NCI-H2196 treated with DMSO at 0.1 percent for 48 hours (cell line): ENCODE data around the gene ADCY3.

Experiments
- DNase-seq: peaks from one replicate; lab custom pipeline; 2025; ENCODE audit not compliant: unreplicated experiment; lab: John Stamatoyannopoulos, UW

ADCY3 gene

DNA sequence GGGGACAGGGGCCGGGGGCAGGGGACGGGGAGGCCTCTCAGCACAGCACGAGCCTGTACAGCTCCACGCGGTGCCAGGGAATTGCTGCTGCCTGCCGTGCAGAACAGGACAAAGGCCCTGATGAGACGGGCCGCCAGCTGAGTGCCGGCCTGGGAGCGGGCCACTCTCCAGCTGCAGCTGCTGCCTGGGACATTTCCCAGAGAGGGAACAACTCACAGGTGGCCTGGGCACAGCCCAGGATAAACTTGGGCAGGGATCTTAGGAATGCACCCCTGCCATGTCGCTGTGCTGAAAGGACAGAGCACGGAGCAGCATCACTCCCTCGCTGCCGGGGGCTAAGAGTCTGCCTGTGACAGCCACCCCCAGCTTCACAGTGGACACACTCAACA is 88.0 kb downstream of the ADCY3 start:
- no peak for DNase-seq

DNA sequence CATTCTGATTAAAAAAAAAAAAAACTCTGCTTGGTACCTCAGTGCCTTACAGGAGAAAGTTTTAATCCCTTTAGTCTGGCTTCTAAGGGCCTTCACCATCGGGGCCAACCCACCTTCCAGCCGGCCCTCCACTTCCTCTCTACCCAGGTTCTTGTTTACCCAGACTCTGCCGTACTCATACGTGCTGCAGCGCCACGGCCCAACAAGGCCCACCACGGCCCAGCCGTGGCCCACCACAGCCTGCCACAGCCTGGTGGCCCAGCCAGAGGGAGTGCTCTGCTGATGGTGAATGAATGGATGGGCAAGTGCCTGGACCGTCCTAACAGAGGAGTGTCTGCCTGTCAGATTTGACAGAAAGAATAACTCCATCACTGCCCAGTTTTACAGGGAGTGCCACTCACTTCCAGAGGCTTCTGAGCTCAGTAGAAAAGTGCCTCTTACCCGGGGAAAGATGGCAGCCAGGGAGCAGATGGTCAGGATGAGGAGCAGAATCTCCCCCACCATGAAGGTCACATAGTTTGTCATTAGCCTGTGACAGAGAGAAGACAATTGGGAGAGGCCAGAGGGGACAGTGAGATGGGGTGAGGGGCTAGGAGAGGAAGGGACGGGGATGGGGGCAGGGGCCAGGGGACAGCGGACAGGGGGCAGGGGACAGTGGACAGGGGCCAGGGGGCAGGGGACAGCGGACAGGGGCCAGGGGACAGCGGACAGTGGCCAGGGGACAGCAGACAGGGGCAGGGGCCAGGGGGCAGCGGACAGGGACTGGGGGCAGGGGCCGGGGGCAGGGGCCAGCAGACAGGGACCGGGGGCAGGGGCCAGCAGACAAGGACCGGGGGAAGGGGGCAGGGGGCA is 88.6 kb downstream of the ADCY3 start:
- DNase-seq, result no peak

DNA sequence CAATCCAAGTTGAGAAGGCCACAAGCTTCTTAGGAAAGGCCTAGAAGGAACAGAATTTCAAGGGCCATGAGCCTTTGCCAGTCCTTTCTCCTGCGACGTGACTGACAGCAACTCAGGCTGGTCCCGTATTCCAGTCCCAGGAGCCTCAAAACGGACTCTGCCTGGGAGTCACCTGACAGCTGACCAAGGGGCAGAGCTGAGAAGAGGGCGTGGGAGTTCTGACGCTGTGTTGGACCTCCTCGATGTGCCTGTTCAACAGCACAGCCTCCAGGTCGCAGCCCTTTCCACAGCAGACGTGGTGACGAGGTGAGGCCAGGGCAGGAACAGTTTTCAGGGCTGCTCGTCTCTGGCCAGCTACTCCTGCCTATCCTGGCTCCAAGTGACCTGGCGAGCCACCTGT is 89.3 kb downstream of the ADCY3 start:
- no peak for DNase-seq

DNA sequence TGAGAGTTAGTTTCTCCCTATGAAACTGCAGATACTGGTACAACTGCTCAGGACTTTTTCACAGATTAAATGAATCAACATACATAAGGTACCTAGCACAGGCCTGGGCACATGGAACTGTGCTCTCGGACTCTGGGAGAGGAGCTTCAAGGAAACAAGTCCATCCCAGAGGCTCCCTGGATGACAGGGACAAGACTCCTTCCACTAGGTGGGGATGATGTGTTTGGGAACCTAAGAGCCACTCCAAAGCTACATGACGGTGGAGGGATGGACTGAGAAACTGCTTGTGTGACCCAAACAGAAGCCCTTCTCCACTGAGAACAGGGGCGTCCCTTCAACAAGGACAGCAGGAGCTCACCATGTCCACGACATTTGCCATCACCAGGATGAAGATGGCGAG is 89.7 kb downstream of the ADCY3 start:
- DNase-seq, result no peak

DNA sequence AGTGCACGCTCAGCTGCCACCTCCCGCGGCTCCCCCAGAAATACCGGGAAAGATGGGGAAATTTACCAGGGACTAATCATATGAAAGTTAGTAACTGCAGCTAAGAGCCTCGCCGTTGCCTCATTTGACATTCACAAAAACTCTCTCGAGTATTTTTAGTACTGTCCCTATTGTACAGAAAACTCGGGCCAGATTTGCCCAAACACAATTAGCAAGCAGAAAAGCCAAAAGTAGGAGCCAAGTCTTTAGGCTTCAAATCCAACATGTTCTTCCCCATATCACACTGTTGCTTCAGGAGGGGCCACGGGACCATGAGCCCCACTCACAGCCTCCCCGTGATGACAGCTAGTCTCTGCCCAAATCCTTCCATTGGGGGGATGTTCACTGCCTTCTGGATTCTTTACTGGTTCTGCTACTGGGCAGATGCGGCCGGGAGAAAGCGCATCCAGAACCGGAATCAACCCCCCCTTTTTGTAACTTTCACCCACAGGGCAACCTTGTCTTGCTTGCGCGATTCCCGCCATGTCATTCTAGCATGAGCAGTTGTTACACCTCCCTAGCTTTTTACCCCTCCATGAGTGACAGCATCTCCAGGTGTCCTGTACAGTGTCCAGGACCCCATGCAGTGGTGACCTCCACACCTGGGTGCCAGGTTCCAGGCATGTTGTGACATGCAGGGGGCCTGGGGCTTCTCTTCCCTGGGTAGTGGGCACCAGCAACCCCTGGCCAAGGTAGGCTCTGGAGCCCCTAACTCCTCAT is 91.6 kb downstream of the ADCY3 start:
- no peak for DNase-seq

DNA sequence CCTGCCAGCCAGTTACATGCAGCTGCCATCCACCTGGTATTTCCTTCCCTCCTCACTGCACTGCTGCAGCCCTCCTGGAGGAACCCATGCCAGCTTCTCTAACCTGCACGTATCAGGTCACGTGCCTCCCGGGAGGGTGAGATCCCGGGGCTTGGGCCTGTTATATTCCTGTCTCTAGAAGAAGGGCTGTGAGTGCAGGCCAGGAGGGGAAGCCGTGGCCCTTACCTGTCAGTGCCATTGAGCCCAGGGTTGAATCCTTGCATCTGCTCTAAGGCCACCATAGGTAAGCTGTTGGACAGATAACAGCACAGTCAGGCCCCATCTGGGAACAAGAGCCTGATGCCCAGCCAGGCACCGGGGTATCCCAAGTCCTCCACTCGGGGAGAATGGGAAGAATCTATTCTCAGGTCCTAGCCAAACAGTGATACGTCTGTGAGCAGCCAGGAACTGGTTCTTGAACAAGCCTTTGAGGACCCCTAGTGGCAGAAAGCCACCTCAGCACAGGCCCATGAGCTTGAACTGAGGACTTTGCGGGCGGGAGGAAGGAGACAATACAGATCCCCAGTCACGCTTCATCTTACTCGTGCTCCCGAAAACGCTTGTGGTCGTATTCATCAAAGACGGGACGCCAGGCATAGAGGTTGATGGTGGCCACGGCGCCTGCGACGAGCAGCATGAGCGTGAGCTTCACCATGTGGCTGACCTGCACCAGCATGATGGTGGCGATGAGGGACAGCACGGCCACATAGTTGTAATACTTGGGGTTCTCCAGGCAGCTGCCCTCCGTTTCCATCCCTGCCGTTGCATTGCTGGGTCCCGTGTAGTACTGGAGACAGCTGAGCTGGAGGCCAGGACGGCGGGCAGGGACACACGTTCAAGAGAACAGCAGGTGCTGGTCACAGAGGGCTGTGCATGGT is 92.5 kb downstream of the ADCY3 start:
- peak; percentile 61 for DNase-seq

DNA sequence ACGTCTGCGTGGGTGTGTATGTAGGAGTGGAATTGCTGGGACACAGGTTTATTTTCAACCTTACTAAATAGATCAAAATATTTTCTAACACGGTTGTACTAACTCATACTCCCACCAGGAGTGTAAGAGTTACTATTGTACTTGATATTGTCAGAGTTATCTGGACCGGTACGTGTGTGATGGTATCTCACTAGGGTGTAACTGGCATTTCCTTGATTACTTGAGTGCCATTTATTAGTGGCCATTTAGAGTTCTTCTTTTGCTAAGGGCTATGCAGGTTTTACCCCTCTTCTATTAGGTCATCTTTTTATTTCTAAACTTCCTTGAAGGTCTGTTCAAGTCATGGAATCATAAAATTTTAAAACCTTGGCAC is 93.3 kb downstream of the ADCY3 start:
- no peak for DNase-seq

DNA sequence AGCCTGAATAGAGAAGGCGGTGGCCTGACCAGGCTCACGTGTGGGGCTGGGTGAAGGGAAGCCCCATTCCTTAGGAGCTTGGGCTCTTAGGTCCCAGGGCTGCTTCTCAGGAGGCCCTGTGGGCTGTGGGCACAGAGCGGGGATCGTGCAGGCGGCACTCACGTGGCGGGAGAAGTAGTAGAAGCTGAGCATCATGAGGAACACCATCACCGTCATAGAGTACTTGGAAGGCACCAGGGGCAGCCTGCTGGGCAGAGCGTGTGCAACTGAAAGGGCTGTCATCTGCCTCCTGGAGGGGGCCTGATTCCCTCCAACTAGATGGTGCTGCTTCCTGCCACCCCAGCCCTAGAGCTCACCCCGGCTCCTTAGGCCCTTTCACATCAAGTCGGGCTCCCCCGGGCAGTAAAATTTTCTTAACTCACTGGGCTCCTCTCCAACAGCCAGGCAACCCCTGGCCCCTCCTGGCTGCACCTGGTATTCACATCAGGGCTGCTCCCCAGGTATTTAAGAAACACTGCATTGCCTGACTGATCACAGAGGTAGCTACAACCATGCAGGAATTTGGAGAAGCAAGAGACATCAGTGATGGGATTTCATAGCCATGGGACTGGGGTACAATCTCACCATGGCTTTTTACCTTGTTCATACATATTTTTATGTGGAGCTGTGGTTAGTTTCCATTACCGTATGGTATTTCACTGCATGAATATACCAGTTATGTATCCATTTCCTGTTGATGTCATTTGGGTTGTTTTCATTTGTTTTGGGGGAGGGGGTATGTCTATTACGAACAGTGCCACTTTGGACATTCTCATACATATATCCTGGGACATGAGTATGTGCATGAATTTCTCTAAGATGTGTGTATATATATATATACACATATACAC is 93.9 kb downstream of the ADCY3 start:
- DNase-seq, result no peak

DNA sequence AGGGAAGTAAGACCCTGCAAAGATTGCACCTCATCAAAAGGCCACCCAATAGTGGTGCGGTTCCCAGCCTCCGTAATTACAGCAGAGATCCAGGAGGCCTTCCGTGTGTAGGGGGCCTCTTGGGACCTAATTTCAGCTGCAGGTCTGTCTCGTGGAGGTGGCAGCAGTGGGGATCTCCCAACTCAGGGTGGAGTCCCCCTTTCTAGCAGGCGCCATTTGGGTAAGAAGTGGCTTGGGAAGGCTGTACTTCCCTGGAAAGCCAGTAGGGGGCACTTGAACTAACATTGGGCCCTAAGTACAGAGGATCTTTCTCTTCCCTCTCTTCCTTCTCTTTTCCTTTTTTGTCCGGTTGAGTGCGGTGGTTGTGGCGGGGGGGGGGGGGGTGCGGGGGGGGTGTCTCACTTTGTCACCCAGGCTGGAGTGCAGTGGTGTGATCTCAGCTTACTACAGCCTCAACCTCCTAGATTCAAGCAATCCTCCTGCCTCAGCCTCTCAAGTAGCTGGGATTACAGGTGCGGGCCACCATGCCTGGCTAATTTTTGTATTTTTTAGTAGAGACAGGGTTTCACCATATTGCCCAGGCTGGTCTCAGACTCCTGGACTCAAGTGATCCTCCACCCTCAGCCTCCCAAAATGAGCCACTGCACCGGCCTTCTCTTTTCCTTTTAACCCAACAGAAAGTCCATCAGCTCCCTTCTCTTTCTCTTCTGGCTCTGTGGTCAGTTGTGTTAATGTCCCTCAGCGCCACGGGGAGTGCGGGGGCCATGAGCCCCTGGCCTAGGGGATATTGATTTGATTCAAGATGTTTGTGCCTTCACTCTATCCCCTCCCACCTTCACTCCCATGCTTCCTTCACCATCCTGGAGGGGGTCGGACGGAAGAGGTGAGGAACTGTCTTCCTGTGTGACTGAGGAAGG is 94.8 kb downstream of the ADCY3 start:
- DNase-seq, result no peak

DNA sequence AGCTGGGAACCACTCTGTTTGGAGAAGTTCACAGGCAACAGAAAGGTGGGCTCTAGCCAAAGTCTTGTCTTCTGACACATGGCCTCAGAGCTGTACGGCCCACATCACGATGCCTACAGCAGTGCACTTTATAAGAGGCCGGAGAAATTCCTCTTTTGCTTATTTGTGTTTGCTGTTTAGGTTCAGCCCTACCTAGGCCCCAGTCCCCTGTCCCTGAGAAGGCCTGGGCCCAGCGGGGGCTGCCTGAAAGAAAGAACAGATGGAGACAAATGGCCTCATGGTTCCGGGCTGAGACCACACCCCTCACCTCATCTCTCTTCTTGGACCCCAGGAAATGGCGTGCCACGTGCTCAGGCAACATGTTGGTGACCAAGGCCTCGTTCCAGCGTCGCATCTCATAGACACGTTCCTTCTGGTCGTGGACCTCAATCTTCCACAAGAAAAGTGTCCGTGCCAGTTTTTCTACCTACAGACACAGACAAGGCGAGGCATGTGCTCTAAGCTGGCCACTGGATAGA is 95.9 kb downstream of the ADCY3 start:
- no peak for DNase-seq

DNA sequence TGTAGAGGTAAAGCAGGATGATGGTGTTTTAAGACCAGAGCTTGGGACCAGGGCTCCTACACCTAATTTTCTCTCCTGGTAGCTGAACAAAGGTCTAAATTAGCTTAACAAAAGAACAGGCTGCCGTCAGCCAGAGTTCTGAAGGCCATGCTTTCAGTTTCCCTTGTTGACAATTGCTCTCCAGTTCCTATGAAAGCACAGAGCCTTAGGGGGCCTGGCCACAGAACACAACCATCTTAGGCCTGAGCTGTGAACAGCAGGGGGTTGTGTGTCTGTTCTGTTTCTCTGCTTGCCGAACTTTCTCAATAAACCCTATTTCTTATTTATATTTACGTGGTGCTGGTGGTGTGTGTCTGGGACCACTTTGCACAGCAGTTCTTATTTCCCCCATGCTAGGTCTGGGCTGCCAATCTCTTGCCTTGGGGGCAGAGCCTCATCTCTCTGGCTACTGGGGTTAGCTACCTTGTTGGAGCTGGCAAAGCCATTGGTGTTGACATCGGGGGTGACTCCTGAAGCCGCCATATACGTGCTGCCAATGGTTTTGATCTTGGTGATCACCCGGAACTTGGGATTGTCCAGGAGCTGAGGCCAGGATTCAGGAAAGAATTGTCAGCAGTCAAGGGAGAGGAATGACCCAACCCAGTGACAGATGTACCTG is 97.9 kb downstream of the ADCY3 start:
- DNase-seq, result no peak

DNA sequence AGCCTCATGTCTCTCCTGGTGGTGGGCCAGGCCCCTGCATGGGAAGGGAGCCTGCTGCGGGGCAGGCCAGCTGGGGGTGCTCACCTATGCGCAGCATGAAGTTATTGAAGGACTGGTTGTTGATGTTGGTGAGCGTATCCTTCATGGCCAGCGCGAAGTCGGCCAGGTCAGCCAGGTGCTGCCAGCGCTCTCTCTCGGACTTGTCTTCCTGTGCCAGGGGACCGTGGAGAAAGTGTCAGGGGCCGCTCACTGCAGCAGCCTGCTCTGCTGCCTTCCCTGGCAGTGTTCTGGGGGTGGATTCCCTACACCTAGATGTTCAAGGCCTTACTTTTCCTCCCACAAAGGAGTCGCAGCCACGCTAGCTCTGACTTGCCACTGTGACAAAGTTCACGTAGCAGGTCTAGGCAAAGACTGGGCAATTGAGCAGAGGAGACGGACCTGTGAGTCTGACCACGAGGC is 98.6 kb downstream of the ADCY3 start:
- no peak for DNase-seq

DNA sequence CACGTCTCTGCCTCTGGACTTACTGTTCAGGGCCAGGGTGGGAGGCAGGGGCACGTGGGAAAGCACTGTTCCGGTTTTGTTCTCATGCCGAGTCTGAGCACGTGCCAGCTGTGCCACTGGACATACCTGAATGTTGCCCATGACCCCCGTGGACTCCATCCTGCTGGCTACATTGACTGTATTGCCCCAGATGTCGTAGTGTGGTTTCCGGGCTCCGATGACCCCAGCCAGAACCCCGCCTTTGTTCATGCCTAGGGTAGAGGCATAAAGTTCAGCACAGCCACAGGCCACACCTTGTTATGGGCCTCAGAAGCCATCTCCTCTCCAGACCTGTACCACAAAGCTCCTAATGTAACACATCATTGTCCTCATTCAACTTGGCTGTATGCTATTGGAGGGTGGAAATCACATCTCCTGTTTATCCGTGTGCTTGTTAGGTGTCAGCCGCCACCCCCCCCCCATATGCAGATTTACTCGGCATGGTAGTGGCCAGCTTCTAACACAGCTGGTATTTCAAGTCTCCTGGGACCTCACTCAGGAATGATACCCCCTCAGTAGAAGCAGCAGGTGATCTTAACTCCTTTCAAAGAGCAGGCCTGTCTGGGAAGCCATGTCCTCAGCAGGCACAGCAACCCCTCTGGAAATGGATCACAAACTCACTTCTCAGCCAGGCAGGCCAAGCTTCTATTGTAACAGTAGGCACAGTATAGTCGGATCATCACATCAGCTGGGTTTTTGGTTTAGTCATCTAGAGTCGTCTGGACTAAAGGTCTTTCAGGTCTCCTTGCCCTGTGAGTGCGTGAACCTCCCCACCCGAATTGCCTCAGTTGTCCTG is 99.2 kb downstream of the ADCY3 start:
- DNase-seq, result no peak

DNA sequence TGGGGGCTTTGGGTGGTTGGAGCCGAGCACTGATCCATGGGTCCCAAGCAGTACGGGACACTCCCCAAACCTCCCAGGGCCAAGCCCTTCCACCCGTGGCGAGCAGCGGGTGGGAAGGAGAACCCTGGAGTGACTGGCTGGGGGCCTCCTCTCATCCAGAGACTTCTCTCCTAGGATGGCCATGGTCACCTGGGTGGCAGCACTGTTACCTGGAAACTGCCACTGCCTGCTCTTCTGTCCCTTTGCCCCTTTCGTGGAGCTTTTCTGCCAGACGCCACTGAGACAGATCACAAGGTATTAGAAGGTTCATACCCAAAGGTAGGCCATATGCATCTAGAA is 99.9 kb downstream of the ADCY3 start:
- no peak for DNase-seq

DNA sequence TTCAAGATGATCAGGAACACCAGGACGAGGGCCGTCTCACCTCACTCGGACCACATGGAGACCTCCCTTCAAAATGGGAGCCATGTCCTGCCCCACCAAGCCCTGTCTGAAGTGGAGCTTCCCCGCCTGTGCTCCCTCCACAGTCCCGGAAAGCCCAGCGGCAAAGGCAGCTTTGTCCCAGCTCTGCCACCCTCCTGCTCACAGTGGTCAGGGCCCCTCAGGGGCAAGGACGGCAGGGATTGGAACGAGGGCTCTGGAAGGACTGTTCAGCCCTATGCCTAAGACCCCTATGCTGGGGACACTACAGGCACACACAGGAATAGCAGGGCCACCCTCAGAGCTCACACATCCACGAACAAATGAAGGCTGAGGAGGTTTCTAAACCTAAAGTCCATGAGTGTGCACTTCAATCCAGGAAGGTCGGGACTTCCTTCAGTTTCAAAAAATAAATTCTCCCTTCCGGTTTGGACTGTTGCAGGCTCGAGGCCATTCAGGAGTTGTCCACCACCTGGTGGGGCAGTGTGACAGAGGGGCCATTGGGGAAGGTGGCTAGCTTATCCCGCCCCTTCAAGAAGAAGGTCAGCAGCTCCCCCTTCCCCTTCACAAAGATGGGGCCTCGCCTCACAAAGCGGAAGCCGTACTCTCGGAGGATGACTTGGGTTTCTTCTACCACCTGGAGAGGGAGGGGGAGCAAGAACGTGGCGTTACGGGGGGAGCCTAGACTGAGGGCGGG is 100.4 kb downstream of the ADCY3 start:
- no peak for DNase-seq

DNA sequence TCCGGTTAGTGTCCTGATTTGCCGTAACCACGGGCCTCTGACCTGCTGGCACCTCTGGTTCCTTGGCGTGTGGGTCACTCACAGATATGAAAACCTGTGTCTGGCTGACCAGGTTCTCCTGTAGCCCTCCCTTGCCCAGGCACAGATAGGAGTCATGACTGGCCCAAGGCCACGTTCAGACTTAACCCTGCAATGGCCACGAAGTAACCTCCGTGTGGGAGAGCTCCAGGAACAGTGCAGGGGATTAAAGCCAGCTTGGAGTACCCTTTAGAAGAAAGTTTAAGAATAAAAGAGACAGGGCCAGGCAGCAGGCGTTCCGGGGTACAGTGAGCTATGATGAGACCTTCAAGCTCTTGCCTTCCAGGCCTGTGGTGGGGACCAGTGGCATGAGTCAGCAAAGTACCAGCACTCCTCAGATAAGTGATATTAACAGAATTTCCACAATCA is 101.3 kb downstream of the ADCY3 start:
- DNase-seq, result no peak

DNA sequence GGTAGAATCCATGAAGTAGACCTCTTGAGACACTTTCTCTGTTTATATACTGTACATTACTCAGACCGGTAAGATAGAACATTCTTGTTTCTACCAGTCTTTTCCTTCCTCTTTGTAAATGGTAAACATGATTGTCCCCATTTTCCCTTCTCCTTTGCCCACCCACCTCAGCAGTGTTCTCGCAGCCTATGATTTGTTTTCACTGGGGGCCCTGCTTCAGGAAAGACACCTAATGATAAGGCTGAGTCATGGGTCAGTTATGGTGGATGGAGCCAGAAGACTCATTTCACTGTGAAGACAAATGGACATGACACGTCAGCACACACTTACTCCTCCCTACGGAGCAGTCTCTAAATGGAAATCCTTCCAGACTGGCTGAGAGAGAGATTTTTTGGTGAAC is 103.2 kb downstream of the ADCY3 start:
- no peak for DNase-seq
